H9 (cell line): ENCODE measurements around the gene SCIMP. TPM values are rescaled to one million over a fixed set of nuclear protein-coding genes. Genes with fewer than 3 reads are reported as not detected.

Experiments
- DNase-seq: peaks from one replicate; pipeline ENCODE4 v3.0.0-alpha.2; 2017
- H2AFZ ChIP-seq: one replicate; pipeline ENCODE4 v1.6.1; 2013; ENCODE audit warnings: mild to moderate bottlenecking, low read length, control low read depth, moderate library complexity
- H2AK5ac ChIP-seq: 2 replicates; pipeline ENCODE4 v1.6.1; 2013; ENCODE audit warnings: low read length, control low read depth, mixed read lengths; ENCODE audit not compliant: insufficient read length
- H2BK120ac ChIP-seq: one replicate; pipeline ENCODE4 v1.6.1; 2013; ENCODE audit warnings: low read depth, mild to moderate bottlenecking, low read length, control low read depth, inconsistent platforms; ENCODE audit not compliant: poor library complexity, severe bottlenecking
- H2BK12ac ChIP-seq: 2 replicates; pipeline ENCODE4 v1.6.1; 2013; ENCODE audit warnings: low read length, control low read depth, mixed read lengths, low read depth; ENCODE audit not compliant: insufficient read length
- H2BK15ac ChIP-seq: 2 replicates; pipeline ENCODE4 v1.6.1; 2013; ENCODE audit warnings: low read depth, low read length, control low read depth
- H2BK20ac ChIP-seq: one replicate; pipeline ENCODE4 v1.6.1; 2013; ENCODE audit warnings: low read depth, mild to moderate bottlenecking, low read length, control low read depth, inconsistent platforms; ENCODE audit not compliant: poor library complexity, severe bottlenecking
- H2BK5ac ChIP-seq: 2 replicates; pipeline ENCODE4 v1.6.1; 2013; ENCODE audit warnings: low read length, control low read depth, mixed read lengths; ENCODE audit not compliant: insufficient read length
- H3K14ac ChIP-seq: 2 replicates; pipeline ENCODE4 v1.6.1; 2013; ENCODE audit warnings: low read length, control low read depth; ENCODE audit not compliant: insufficient read depth
- H3K18ac ChIP-seq: 2 replicates; pipeline ENCODE4 v1.6.1; 2013; ENCODE audit warnings: low read depth, mild to moderate bottlenecking, mixed read lengths, low read length, control low read depth; ENCODE audit not compliant: insufficient read length
- H3K23ac ChIP-seq: 2 replicates; pipeline ENCODE4 v1.6.1; 2013; ENCODE audit warnings: low read length, control low read depth, mixed read lengths, low read depth; ENCODE audit not compliant: insufficient read length
- H3K23me2 ChIP-seq: 2 replicates; pipeline ENCODE4 v1.6.1; 2013; ENCODE audit warnings: low read depth, mild to moderate bottlenecking, mixed read lengths, low read length, control low read depth; ENCODE audit not compliant: insufficient read length, poor library complexity, severe bottlenecking
- H3K27ac ChIP-seq: 2 replicates; pipeline ENCODE4 v1.5.1; 2013; ENCODE audit warnings: low read length, control low read depth, mixed read lengths, low read depth; ENCODE audit not compliant: insufficient read length
- H3K27me3 ChIP-seq: 2 replicates; pipeline ENCODE4 v1.6.1; 2013; ENCODE audit warnings: low read length, control low read depth, inconsistent platforms; ENCODE audit not compliant: insufficient read depth
- H3K4ac ChIP-seq: 2 replicates; pipeline ENCODE4 v1.6.1; 2013; ENCODE audit warnings: low read depth, mild to moderate bottlenecking, control low read depth, inconsistent platforms, low read length, moderate library complexity
- H3K4me1 ChIP-seq: 2 replicates; pipeline ENCODE4 v1.6.1; 2013; ENCODE audit warnings: low read length, control low read depth, inconsistent platforms; ENCODE audit not compliant: insufficient read depth
- H3K4me2 ChIP-seq: 2 replicates; pipeline ENCODE4 v1.6.1; 2013; ENCODE audit warnings: low read length, control low read depth, mixed read lengths; ENCODE audit not compliant: insufficient read length, insufficient read depth
- H3K56ac ChIP-seq: 2 replicates; pipeline ENCODE4 v1.6.1; 2013; ENCODE audit warnings: low read depth, mild to moderate bottlenecking, mixed read lengths, low read length, control low read depth; ENCODE audit not compliant: insufficient read length
- H3K79me1 ChIP-seq: 2 replicates; pipeline ENCODE4 v1.6.1; 2013; ENCODE audit warnings: low read depth, mild to moderate bottlenecking, moderate library complexity, low read length, control low read depth, inconsistent platforms; ENCODE audit not compliant: insufficient read depth, poor library complexity, severe bottlenecking
- H3K79me2 ChIP-seq: 2 replicates; pipeline ENCODE4 v1.6.1; 2013; ENCODE audit warnings: low read length, control low read depth, inconsistent platforms; ENCODE audit not compliant: insufficient read depth
- H3K9ac ChIP-seq: 2 replicates; pipeline ENCODE4 v1.6.1; 2013; ENCODE audit warnings: low read length, control low read depth, mixed read lengths; ENCODE audit not compliant: insufficient read length; ENCODE audit errors: extremely low read depth
- H3K9me3 ChIP-seq: one replicate; pipeline ENCODE4 v1.6.1; 2013; ENCODE audit warnings: low read depth, low read length, inconsistent platforms; ENCODE audit not compliant: control insufficient read depth
- H3T11ph ChIP-seq: one replicate; pipeline ENCODE4 v1.6.1; 2013; ENCODE audit warnings: mild to moderate bottlenecking, low read length, control low read depth, inconsistent platforms
- H4K20me1 ChIP-seq: one replicate; pipeline ENCODE4 v1.6.1; 2013; ENCODE audit not compliant: control insufficient read depth, insufficient read length, insufficient read depth
- H4K5ac ChIP-seq: 2 replicates; pipeline ENCODE4 v1.6.1; 2013; ENCODE audit warnings: low read depth, mild to moderate bottlenecking, mixed read lengths, low read length, control low read depth; ENCODE audit not compliant: insufficient read length
- H4K8ac ChIP-seq: replicated peaks from 2 replicates; pipeline ENCODE4 v1.6.1; 2013; ENCODE audit warnings: low read length, control low read depth, mixed read lengths, low read depth; ENCODE audit not compliant: insufficient read length
- H4K91ac ChIP-seq: 2 replicates; pipeline ENCODE4 v1.6.1; 2013; ENCODE audit warnings: low read depth, mild to moderate bottlenecking, moderate library complexity, mixed read lengths, low read length, control low read depth; ENCODE audit not compliant: insufficient read length
- H3K27ac Mint-ChIP-seq, 3 experiments: 2 replicates in 2 of 3; 3 replicates in 1 of 3; pipeline ENCODE4 v1.8.0; 2020 to 2021; ENCODE audit warnings: mixed read lengths in 3 of 3, mild to moderate bottlenecking in 1 of 3, moderate library complexity in 1 of 3
- H3K27me3 Mint-ChIP-seq: 2 replicates; pipeline ENCODE4 v1.8.0; 2021; ENCODE audit warnings: low read depth, mild to moderate bottlenecking, moderate library complexity, mixed read lengths
- H3K36me3 Mint-ChIP-seq, 3 experiments: 2 replicates in 2 of 3; 3 replicates in 1 of 3; pipeline ENCODE4 v1.8.0; 2020 to 2021; ENCODE audit warnings: low read depth in 3 of 3, mixed read lengths in 3 of 3; ENCODE audit not compliant: insufficient read depth in 1 of 3
- H3K4me1 Mint-ChIP-seq, 2 experiments: 2 replicates each; pipeline ENCODE4 v1.8.0; 2020; ENCODE audit warnings: mixed read lengths in 2 of 2
- H3K4me3 Mint-ChIP-seq, 2 experiments: 2 replicates in 1 of 2; 3 replicates in 1 of 2; pipeline ENCODE4 v1.8.0; 2020 to 2021; ENCODE audit warnings: mild to moderate bottlenecking in 2 of 2, mixed read lengths in 2 of 2, moderate library complexity in 1 of 2
- H3K9me3 Mint-ChIP-seq, 2 experiments: 2 replicates in 1 of 2; 3 replicates in 1 of 2; pipeline ENCODE4 v1.8.0; 2020; ENCODE audit warnings: mild to moderate bottlenecking in 2 of 2, mixed read lengths in 2 of 2, moderate library complexity in 1 of 2
- CTCF ChIP-seq: fragments of 200-600 bp; sonication (generic); conservative IDR thresholded peaks from 3 replicates; pipeline ENCODE4 v1.8.0; 2021; ENCODE audit warnings: antibody characterized with exemption, mild to moderate bottlenecking
- WGBS: extraction: QIAGEN DNeasy Blood & Tissue Kit; methylation state at CpG from one replicate; pipeline ENCODE4 v1.1.7; 2013; ENCODE audit warnings: missing lambda C conversion rate, low lambda C conversion rate, mixed read lengths; ENCODE audit not compliant: insufficient read length; ENCODE audit errors: extremely low coverage; 5-methylcytosine and 5-hydroxymethylcytosine counted together
- total RNA-seq: library from RNA; stranded (reverse); gene quantifications from 2 replicates; pipeline ENCODE4 v1.2.1, GENCODE V29; 2021

Gene SCIMP
- total RNA-seq, 1 experiment from 2014 or later, result not detected

GRCh38 chr17:5211458-5211857, 23.2 kb downstream of the SCIMP start:
- H2BK12ac ChIP-seq, result no peak overlapping the region
- no peak overlapping the region for H3K18ac ChIP-seq
- no peak overlapping the region for H3K14ac ChIP-seq
- Mint-ChIP-seq H3K27ac (no peak overlapping the region), H3K4me3 (no peak overlapping the region), H3K9me3 (no peaks in the 10 kb centered on the region), H3K4me1 (no peaks in the 10 kb centered on the region), H3K36me3 (no peaks in the 10 kb centered on the region; a peak in 1 of 7 replicates), H3K27me3 (peaks cover 2% of the 10 kb centered on the region)
- H3K79me1 ChIP-seq, result no peaks in the 10 kb centered on the region
- no peaks in the 10 kb centered on the region for H3K9me3 ChIP-seq
- no peak overlapping the region for H3K4ac ChIP-seq
- no peak overlapping the region for H2BK20ac ChIP-seq
- no peak overlapping the region for H2AFZ ChIP-seq
- H4K91ac ChIP-seq, result no peak overlapping the region
- no peaks in the 10 kb centered on the region; the same call in 1 of the 2 replicates for H3K27me3 ChIP-seq
- H4K5ac ChIP-seq, result no peak overlapping the region
- H3K27ac ChIP-seq, result no peak overlapping the region
- H3K23me2 ChIP-seq, result no peaks in the 10 kb centered on the region
- WGBS, result no CpG with 5 or more reads among the region's 7 CpGs
- H2BK5ac ChIP-seq, result no peak overlapping the region
- H3K4me2 ChIP-seq, result no peak overlapping the region
- H4K20me1 ChIP-seq, result no peaks in the 10 kb centered on the region
- no peak for DNase-seq
- no peak for TF ChIP-seq CTCF
- H2BK15ac ChIP-seq, result no peak overlapping the region
- H3K56ac ChIP-seq, result no peak overlapping the region
- no peak overlapping the region for H2BK120ac ChIP-seq
- no peaks in the 10 kb centered on the region for H3K4me1 ChIP-seq
- no peak overlapping the region for H4K8ac ChIP-seq
- H3K9ac ChIP-seq, result no peak overlapping the region
- no peaks in the 10 kb centered on the region for H3K79me2 ChIP-seq
- H3T11ph ChIP-seq, result no peak overlapping the region
- H3K23ac ChIP-seq, result no peak overlapping the region
- no peak overlapping the region for H2AK5ac ChIP-seq
